ENCODE measurements around the gene CXCL13. TPM values are rescaled to one million over a fixed set of nuclear protein-coding genes. Genes with fewer than 3 reads are reported as not detected.
"Not testable (repeated sequence)": the region's sequence is repeated elsewhere in the genome, so short reads cannot be mapped to it uniquely, and the experiment has no call there.

The CXCL13 gene
- total RNA-seq, 2 donors from 2014 or later = 1.2 TPM; not detected in 1

DNA sequence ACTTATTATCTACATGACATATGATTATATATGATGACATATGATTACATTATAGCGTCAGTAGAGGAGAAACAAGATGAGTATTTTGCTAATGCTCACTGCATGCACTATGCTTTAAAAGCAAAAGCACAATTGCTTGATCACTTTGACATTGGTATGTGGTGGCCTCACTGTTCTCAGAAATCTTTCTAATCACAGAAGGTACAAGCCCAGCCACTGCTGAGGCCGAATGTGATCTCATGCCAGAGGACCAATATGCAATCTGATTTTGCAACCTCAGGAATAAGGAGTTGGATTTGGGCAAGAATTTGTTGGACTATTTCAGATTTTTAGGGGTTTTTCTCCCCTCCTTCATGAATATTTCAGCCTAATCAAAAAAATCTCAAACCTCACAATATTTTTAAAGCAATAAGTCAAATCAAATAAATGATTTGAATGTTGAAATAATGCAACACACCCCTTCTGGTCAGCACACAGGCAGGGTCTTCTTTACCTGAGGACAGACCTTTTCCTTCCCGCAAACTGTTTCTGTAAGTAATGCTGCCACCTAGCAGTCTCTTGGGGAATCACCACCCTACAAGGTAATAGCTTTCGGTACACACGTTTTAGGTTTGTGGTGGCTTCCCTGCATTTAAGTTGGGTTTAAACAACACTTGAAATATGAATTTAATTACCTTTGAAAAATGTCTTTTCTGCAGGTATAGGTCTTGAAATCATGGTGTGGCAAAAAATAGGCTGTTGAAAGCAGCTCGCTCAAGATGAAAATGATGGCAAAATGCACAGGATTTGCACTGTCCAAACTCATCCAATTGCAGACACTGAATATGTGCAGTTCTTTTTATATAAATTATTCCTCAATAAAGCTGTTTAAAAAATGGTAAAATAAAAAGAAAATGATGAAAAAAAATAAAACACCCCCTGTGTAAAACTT is 4.8 kb upstream of the CXCL13 start:
- intact Hi-C loops (cut with DNase I) = loop anchor here in 1 of 2 donors (5.0 kb wide), 1 partner anchor 213 kb away; no protein-coding TSS in a partner anchor
- DNase-seq (ENCODE audit: low spot score) = no peak

DNA sequence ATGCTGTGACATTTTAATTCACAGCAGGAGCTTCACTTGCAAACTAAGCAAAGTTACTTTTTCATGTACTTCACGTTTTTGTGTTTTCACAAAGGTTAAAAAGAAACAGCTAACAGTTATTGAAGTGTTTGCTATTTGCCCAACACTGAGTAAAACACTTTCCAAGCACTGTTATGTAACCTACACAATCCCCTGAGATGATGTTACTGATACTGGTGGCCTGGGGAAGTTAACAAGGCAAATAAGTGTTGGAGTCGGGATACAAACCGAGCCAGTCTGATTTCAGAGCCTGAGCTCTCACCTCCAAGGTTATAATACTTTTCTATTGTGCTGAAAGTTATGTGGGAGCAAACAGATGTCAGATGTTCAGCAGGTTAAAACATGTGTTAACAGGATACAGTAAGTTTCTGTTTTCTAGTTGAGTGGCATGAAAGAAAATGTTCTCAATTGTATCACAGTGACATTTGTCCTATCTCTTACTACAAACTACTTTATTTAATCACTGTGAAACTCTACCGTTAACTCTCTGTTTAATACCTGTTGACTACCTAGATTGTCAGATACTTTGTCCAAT is 3.9 kb upstream of the CXCL13 start:
- intact Hi-C loops (cut with DNase I) = loop anchor here in 1 of 2 donors (5.0 kb wide), 1 partner anchor 214 kb away; no protein-coding TSS in a partner anchor
- no peak for DNase-seq (ENCODE audit: low spot score)

DNA sequence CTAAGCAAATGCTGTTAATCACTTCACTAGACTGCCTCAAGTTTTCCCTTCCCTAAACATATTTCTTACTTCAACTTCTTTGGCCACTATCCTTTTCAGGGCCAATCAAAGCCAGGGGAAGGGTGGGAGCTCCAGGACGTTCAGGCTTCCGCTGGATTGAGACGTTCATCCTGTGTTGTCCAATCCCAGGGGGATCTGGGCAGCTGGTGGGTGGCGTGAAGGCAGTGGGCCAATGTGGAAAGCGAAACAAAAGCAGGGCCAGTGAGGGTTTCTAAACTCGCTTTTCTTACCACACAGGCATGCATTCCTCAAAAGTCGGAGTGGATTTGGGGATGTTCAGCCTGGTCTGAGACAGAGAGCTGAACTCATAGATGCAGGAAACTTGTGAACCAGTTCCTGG is 7.6 kb downstream of the CXCL13 start:
- intact Hi-C loops (cut with DNase I) = no loop called here
- DNase-seq (ENCODE audit: low spot score) = no peak

DNA sequence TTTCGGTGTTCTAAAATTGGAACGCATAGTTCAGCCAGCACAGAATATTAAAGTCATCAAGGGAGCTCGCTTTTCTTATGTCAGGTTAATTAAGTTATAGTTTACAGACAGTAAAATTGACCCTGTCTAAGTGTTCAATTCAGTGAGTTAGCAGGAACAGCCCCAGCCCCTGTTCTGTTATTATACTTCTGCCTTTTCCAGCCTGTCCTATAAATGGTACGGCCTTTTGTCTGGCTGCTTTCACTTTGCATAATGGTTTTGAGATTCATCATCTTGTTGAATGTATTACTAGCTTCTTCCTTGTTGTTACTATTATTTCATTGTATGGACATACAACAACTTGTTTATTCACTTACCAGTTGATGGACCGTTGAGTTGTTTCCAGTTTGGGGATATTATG is 9.5 kb downstream of the CXCL13 start:
- no peak for DNase-seq (ENCODE audit: low spot score)
- intact Hi-C loops (cut with DNase I) = loop anchor here in 1 of 2 donors (5.0 kb wide), 1 partner anchor 73 kb away; no protein-coding TSS in a partner anchor

DNA sequence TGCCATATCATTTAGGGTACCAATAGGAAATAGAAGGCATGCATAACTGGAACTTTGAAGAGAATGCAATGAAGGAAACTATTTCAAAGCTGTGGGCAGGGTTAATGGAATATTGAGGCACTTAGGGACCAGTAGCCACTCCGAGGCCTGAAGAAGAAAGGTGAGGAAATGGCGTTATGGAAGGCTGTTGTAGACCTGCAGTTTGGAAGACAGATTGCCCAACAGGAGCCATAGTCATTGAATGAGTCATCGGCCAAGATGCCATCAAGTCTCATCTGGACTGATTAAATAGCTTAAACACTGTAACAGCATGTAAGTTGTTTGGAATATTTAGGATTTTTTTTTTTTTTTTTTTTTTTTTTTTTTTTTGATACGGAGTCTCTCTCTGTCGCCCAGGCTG is 11.6 kb downstream of the CXCL13 start:
- no peak for DNase-seq (ENCODE audit: low spot score)
- intact Hi-C loops (cut with DNase I) = loop anchor here in 1 of 2 donors (5.0 kb wide), 1 partner anchor 75 kb away; no protein-coding TSS in a partner anchor

DNA sequence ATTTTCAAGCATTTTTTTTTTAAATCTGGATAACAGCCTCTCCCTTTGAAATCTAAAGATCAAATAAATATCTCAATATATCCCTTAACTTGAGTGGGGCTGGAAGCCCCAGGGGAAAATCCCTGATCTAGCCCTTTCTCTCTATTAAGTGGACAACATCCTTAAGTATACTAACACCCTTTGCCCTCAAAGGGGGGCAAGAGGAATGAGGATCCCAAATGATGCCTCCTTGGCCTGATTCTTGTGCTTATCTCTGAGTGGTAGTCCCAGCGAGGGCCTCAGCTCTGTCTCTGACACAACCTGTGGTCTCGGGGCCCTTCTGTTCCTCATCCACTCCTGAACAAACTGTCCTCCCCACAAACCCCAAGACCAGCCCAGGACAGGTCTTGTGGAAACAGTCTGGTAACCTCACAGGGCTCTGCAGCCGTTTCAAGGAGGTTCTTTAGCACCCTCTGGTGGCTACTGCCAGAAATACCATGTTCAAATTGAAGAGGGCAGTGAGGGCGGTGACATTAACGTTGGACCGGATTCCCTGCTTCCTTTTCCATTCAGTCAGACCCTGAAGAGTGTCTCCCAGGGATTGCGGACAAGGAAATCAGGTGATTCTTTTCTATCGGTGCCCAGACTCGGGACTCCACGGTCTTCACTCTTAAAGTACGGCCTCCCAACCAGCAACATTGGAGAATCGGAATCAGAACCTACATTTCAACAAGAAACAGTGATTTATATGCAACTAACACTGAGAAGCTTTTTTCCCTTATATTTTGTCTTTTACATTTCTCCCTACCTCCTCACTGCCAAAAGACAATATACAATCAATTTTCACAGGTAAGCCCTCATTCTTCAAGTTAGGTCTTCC is 13.0 kb downstream of the CXCL13 start:
- intact Hi-C loops (cut with DNase I) = loop anchor here in 1 of 2 donors (5.0 kb wide), 1 partner anchor 76 kb away; no protein-coding TSS in a partner anchor
- no peak for DNase-seq (ENCODE audit: low spot score)

DNA sequence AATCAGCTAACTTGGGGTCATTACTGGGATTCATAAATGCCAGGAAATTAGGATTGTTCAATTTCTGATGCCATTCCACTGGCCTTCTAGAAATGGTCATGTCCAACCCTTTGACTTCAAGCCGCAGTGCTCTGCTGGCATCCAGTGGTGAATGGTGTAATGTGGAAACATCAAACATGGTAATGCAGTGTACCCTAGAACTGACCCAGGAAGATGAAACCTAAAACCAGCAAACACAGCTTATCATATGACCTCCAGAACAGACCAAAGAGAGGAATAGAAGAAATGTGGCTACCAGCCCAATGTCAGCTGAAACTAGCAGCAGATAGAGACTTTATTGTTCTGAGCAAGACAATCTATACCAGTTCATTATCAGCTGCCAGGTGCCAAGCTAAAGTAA is 13.8 kb downstream of the CXCL13 start:
- DNase-seq (ENCODE audit: low spot score) = no peak
- intact Hi-C loops (cut with DNase I) = loop anchor here in 1 of 2 donors (5.0 kb wide), 1 partner anchor 77 kb away; no protein-coding TSS in a partner anchor

DNA sequence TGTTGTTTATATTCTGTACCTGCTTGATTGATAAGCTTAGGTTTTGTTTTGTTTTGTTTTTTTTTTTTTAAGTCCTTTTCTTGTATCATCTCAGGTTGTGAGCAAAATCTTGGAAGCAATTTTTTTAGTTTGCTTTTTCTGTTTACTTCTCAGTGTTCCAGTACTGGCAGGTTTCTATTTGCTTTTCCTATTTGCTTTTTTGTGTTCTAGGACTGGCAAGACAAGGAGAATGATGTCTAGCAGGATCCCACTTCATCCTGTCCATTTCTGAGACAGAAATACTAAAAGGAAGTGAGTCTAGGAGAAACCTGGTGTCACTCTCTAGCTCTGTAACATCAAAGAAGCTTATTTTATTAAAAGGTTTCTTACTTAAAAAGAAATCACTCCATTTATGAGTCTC is 15.6 kb downstream of the CXCL13 start:
- no peak for DNase-seq (ENCODE audit: low spot score)
- intact Hi-C loops (cut with DNase I) = no loop called here

DNA sequence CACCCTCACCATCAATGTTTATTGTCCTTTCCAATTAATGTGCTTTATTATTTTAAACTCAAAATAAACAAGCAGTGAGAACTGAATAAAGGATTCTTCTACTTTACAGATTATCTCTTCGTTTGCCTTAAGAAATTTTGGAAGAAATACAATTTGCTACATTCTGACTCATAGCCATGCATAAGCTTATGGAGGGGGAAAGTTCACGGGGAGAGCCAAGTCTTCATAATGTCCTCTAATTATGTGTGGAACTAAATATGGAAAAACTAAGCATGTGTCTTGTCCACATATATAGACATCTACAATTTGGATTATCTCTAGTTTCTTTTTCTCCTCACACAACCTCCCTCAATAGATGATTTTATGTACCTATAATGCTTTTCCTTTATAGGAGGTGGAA is 17.5 kb downstream of the CXCL13 start:
- intact Hi-C loops (cut with DNase I) = no loop called here
- no peak for DNase-seq (ENCODE audit: low spot score)

DNA sequence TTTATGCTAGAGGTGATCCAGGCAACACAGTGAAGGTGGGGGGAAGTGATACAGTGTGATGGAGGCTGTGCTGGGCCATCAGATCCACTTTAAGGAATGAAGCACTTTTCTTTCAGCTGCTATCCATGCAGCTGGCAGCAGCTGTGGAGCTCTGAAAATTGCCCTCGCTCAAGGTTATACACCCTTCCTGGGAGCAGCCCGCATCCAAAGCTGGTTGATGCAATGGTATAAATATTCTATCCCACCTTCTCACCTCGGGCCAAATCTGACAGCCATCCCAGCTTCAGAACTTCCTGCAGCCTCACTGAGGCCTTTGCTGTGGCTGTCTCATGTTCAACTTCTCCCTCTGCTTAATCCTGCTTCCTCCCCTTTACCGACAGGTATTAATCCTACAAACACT is 18.6 kb downstream of the CXCL13 start:
- intact Hi-C loops (cut with DNase I) = no loop called here
- no peak for DNase-seq (ENCODE audit: low spot score)

DNA sequence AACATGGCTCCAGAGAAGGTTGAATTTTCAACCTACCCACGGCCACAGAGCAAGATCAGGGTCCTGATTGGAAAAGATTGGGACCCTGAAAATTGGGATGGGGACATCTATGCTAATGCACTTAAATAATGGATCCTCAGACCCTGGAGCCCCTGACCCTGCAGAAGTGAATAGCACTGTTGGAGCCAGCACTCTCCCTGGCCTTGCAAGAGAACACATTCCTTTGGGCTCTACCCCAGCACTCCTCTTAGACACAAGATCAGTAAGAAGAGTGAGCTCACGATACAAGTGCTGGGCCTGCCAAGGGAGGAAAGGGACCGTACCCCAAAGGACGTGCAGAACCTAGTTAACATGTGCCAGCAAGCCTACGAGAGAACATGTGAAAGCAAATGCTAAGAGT is 19.9 kb downstream of the CXCL13 start:
- no peak for DNase-seq (ENCODE audit: low spot score)
- intact Hi-C loops (cut with DNase I) = no loop called here

DNA sequence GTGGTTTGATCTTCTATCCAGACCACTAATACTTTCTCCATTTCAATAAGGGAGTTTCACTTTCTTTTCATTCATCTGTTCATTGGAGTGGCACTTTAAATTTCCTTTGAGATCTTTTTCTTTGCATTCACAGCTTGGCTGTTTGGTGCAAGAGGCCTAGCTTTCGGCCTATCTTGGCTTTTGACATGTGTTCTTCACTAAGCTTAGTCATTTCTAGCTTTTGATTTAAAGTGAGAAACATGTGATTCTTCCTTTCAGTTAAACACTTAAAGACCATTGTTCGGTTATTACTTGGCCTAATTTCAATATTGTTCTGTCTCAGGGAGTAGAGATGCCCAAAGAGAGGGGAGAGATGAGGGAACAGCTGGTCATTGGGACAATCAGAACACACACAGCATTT is 24.3 kb downstream of the CXCL13 start:
- intact Hi-C loops (cut with DNase I) = no loop called here
- DNase-seq (ENCODE audit: low spot score) = no peak

DNA sequence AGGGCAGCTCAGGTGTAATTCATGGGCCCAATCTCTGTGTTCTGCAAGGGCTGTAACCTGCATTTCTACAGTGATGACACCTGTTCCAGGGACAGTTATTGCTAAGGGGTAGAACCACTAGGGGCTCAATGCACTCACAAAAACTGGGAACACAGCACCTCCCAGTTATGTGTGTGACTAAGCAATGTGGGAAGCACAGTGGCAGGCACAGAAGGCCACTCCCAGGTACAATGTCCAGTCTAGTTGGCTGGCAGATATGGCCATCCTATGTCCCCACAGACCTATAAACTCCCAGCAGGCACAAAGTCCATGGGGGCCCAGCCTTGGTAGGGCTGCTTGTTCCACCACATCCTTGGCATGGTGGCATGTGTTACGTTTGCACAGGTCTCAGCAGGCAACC is 25.7 kb downstream of the CXCL13 start:
- DNase-seq (ENCODE audit: low spot score) = no peak
- intact Hi-C loops (cut with DNase I) = no loop called here

DNA sequence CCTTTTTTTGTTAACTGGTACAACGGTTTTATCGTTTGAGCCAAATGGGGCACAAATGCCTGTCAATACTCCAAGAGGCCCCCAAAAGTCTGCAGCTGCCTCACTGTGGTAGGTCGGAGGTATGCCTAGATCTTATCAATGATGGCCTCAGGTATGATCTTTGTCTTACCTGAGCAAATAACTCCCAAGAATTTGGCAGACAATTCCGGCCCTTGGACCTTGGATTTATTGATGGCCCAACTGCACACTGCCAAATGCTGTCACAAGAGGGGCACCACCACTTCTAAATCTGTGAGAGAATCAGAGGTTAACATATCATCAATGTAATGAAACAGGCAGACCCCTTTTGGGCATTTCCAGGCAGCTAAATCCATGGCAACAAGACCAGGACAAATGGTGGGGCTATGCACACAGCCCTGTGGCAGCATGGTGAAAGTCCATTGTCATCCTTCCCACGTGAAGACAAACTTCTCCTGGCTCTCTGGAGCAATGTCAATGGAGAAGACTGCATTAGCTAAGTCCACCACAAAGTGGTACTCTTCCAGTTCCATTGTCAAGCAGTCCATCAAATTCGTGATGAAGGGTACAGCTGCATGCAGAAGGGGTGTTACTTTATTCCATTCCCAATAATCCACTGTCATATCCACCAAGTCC is 28.6 kb downstream of the CXCL13 start:
- no peak for DNase-seq (ENCODE audit: low spot score)
- intact Hi-C loops (cut with DNase I) = no loop called here

DNA sequence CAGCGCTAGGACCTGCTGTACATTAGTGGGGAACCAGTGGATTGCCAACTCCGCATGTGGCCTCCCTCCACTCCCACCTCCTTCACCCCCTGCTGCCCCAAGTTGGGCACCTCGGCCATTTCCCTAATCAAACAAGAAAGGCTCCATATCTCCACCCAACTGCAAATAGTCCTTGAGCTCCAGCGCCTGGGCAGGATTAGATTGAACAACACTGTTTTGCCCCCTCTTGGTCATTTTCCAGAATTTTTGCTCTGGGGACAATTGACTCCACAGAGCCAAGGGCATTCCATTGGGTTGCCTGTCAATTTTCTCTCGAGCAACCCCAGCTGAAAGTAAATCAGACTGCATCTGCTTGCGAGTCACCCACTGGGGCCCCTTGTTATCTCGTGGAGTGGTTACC is 29.6 kb downstream of the CXCL13 start:
- intact Hi-C loops (cut with DNase I) = no loop called here
- DNase-seq (ENCODE audit: low spot score) = no peak

DNA sequence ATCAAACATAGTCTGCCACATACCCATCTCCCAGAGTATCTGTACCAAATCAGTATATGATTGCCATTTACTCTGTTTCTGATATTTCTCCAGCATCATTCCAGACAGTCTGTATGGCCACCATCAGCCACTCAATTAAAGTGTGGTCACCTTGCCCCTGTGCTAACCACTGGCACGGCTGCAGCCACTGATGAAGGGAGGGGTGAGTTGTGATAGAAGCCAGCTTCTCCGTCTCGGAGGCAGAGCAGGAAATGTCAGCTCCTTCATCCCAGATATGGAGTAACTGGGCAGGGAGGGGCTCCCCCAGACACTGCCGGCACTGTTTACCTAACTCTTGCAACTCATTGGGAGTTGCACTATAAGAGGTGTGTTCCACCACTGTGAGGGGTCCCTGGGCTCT is 30.3 kb downstream of the CXCL13 start:
- intact Hi-C loops (cut with DNase I) = no loop called here
- DNase-seq (ENCODE audit: low spot score) = no peak

DNA sequence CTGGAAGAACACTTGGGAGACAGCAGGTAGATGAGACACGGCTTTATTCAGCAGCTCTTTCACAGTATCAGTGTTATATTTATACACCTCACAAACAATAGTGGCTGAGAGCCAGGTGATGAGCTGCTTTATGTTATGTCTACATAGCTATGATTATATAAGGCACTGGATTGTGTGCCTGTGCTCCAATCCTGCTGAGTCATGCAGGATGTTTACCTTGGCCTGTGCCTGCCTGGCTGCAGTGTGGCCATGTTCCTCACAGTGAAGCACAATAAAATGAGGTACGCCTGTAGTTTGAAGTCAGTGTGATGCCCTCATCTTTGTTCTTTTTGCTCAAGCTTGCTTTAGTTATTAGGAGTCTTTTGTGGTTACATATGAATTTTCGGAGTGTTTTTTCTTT is 31.3 kb downstream of the CXCL13 start:
- no peak for DNase-seq (ENCODE audit: low spot score)
- intact Hi-C loops (cut with DNase I) = no loop called here

DNA sequence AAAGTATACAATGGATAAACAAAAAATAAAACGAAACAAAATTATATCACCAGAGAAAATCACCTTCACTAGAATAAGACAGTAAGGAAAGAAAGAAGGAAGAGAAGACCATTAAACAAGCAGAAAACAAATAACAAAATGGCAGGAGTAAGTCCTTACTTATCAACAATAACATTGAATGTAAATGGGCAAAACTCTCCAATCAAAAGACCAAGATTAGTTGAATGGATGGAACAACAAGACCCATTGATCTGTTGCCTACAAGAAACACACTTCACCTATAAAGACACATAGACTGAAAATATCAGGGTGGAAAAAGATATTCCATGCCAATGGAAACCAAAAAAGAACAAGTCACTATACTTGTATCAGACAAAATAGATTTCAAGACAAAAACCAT is 38.4 kb downstream of the CXCL13 start:
- DNase-seq (ENCODE audit: low spot score); intact Hi-C loops (cut with DNase I): not testable (repeated sequence)

DNA sequence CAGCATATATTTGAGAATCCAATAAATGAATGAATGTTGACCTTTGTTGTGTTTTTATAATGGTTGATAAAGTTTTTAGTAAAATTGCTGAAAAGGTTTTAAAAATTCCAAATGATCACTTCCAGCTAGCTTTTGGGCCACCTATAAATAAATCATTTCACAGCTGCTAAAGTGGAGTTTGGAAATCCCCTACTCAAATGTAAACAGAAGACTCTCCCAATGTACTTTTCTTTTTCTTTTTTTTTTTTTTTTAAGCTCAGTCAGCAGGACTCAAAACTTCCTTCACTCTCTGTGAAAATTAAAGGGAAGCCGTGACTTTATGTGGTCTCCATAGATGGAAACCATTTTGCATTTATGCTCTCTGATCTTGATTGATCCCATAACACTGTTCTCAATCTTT is 45.2 kb downstream of the CXCL13 start:
- no peak for DNase-seq (ENCODE audit: low spot score)
- intact Hi-C loops (cut with DNase I) = no loop called here

Measured in posterior vena cava (tissue), 2 donors.